22Rv1 (cell line): ENCODE data around the gene PDXK.

Source experiments
- H3K27ac ChIP-seq: fragments of 450-650 bp; 2 replicates; pipeline ENCODE4 v1.5.1; 2017
- CTCF ChIP-seq: fragments of 450-650 bp; IDR thresholded peaks from 2 replicates; pipeline ENCODE4 v1.5.1; 2017; ENCODE audit warnings: mild to moderate bottlenecking
- ZFX ChIP-seq: fragments of 450-650 bp; IDR thresholded peaks from 2 replicates; pipeline ENCODE4 v1.6.1; 2017; ENCODE audit warnings: antibody characterized with exemption, borderline replicate concordance

Gene PDXK

GRCh38 chr21:43720539-43721166 is 1.7 kb downstream of the PDXK start:
- no peak overlapping the region for H3K27ac ChIP-seq
- no peak for TF ChIP-seq ZFX
- no peak for TF ChIP-seq CTCF

- H3K27ac ChIP-seq = no peak overlapping the region
- TF ChIP-seq ZFX (no peak), CTCF (no peak)
These were observed 2.3 kb downstream of the PDXK start for GRCh38 chr21:43721206-43721605.

DNA sequence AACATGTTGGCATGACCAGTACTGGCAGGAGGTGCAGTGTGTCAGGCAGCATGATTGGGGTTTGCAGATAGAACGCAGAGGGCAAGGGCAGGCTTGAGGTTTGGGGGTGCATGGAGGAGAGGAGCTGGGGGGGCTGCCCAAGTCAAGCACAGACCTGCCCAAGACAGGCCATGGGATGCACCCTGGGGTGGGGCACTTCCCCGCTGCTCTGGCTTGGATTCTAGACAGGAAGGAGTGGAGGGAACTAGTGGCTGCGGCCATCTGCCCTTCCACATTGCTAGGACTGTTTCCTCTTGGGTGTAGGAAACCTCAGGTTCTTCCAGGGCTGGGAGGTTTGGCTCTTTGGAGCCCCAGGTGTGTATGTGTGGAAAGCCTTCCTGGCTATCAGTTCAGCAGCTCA is 3.0 kb downstream of the PDXK start:
- TF ChIP-seq CTCF (no peak), ZFX (no peak)
- H3K27ac ChIP-seq = no peak overlapping the region

GRCh38 chr21:43723648-43724047 is 4.7 kb downstream of the PDXK start:
- TF ChIP-seq ZFX (no peak), CTCF (no peak)
- H3K27ac ChIP-seq = no peak overlapping the region

GRCh38 chr21:43726686-43727518 is 8.0 kb downstream of the PDXK start:
- H3K27ac ChIP-seq = no peak overlapping the region

GRCh38 chr21:43727519-43728153 is 8.7 kb downstream of the PDXK start:
- TF ChIP-seq CTCF = no peak; the same call in 1 of the 2 replicates
- no peak for TF ChIP-seq ZFX
- no peak overlapping the region for H3K27ac ChIP-seq

More at GRCh38 chr21:43726686-43727518, 8.0 kb downstream of the PDXK start:
- TF ChIP-seq CTCF = no peak

- TF ChIP-seq ZFX (no peak), CTCF (no peak)
- H3K27ac ChIP-seq = no peak overlapping the region
These were observed 9.2 kb downstream of the PDXK start for GRCh38 chr21:43728154-43728466.
